CD4-positive, alpha-beta T cell treated with Interleukin-4 for 1 hour (primary cell): Measurements from ENCODE around the gene RACGAP1.

ENCODE experiments used
- DNase-seq, 2 donors: peaks; one replicate each; pipeline ENCODE4 v3.0.0-alpha.2; 2020 to 2022

Gene RACGAP1

DNA sequence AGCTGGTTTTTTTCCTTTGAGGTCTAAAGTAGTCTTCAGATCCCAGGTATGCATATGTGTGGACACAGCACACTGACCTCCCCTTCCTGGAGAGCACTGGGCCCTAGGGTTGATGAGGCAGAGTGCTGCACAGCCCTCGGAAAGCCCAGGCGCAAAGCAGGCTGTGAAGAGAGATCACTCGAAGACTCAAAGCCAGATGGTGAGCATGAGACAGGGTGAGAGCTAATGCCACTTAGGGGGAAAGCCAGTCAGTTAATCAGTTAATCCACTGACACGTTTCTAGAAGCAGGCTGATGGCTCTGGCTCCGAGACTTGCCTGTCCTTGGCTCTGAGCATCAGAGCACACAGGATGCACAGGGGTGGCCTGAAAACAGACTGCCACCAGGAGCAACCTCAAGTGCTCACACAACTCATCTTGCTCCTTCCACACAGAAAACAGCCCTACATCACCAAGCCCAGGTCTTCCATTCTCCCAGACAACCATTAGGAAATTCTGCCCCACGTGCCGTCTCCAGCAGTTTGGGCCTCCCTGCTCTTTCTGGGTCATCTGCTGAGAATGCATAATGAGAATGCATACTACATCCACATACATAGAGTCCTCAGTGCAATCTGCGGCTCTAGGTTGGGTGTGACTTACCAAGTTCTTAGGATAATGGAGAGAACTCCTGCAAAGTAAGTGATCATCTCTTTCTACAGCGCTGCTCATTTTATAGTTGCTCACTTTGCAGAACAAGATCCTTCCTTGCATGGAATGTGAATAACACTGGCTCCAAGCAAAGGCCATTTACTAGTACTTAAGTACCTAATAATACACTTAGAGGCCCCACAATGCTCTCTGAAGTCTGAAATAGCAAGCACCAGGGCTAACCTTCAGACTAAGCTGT lies 40.6 kb downstream of the RACGAP1 start:
- DNase-seq: no peak

DNA sequence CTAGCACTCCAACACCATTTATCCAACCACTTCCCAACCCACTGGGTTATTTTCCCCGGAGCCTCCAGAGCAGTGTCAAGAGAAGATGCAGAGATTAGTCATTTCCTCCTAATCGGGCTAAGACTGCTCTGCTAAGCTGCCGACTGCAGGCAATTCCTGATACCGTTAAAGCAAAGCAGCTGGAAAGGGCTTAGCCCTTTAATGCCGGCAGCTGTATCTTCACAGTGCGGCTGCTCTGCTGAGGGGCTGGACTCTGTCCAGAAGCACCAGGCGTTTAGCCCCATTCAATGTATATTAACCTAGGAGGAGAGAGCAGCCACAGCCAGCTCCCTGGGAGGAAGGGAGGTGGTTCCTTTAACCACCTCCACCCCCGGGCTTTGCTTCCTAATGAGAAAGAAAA lies 41.4 kb downstream of the RACGAP1 start:
- DNase-seq: no peak

DNA sequence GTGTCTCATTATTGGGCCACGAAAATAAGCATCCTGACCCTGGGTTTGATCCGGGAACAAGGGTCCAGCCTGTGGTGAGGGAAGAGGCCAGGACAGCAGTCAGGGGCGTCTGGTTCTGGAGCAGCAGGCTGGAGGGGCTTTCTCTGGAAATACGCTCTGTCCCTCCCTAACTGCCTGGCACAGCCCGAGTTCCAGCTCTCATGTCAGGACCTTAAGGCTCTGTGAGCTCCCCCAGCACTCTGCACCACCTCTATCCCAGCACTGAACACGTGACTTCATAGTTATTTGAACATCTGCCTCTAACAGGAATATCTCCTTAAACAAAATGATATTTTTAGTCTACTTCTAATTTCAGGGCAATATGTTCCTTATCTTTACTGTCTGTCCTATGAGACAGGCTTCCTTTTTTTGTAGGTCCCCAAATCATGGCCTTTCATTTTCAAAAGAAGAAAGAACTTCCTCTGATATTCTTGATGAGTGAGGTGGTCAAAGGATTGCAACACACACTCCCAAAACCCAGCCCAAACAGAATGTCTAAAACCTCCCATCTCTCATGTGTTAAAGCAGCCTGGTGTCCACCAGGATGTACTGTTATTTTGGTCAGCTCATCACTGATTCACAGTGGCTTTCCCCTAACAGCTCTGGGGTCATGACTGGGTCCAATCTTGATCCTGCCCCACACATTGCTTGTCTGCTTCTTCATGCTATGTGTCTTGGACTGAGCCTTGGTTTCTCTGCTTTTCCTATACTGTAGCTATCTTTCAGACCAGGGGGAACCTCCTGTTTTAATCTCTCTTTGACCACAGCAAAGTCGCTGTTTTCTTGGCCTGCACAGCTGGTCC lies 42.8 kb downstream of the RACGAP1 start:
- DNase-seq: no peak

DNA sequence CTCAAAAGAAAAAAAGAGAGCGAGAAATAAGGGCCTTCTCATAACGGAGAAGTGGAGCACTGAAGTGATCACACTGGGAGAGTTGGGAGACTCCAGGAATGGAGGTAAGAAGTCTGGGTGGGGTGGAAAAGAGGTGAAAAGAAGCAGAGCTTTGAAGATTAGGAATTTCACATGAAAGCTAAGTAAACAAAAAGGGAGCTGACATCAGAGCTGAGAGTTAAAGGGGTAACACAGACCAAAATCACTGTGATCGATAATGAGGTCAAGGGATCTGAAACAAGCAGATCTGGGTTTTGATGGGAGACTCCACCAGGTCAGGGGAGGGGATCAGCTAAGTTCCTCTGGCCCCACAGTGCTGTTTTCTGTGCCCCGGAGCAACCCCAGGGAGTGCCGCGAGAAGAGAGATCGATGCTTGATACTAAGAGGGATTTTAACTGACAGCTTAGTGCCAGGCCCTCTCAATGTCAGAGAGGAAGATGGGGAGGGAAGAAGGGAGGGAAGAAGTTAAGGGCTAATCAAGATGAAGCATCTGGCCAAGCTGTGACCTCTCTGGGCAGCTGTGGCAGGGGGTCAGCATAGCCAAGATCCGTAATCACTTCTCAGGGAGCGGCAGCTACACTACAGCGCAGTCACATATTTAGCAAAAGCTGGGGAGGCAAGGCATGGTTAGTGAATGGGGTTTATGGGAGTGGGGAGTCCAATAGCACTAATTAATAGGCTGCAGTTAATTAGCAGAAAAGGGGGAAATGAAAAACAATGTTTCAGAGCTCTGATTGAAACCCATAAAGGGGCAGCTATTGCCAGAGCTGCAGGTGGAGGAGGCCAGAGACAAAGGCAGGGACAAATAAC lies 44.6 kb downstream of the RACGAP1 start:
- no peak for DNase-seq

DNA sequence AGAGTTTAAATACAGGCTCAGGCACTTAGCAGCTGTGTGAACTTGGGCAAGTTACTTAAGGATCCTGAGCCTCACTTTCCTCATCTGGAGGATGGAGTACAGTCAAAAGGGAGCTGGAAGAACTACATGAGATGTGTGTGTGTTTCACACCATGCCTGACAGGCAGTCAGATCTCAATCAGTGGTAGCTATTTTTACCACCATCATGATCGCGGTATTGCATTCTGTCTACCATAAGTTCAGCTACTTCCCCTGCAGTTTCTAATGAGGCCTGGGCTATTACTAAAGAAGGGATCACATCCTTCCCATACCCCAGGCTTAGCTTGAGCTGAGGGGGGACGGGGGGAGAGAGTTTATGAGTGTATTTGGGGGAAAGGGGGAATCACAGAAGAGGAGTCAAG lies 45.5 kb downstream of the RACGAP1 start:
- DNase-seq: no peak

DNA sequence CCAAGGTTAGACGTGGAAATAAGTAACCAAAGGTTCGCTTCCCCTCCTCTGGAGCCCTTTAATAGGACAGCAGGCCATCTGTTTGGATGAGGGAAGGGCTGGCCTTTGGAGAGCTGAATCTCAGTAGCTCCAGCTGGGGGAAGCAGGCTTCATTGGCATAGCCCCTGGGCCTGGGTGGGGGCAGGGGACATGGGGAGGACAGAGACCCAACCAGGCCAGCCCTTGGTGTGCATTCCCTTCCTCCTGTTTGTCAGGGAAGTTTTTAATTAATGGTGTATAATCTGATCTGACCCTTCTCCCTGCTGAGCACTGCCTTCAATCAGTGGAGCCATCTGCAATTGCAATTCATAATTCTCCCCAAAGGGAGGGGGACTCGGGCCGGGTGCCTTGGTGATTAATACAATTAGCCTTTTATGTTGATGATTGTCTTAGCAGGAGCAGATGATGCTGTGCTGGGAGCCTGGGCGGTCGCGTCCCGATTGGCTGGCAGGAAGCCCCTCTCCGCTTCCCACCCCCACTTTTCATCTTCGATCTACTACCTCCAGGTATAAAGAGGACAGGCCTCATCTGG lies 46.2 kb downstream of the RACGAP1 start:
- no peak for DNase-seq

DNA sequence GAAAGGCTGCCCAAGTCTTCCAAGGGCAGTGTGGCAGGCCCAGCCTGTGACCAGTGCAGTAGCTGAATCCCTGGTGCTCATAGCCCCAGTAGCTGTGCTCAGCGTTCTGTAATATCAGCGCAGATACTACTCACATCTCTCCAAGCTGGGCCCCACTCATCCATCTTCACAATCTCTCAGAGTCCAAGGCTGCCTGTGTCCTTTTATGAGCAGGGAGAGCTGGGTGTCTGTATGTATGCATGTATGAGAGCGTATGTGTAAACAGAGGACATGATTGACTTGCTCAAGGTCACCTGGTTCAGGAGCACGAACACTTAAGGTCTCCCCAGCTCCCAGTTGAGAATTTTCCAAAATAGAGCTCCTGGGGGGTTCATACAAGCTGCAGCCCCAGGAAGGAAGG lies 47.2 kb downstream of the RACGAP1 start:
- no peak for DNase-seq

DNA sequence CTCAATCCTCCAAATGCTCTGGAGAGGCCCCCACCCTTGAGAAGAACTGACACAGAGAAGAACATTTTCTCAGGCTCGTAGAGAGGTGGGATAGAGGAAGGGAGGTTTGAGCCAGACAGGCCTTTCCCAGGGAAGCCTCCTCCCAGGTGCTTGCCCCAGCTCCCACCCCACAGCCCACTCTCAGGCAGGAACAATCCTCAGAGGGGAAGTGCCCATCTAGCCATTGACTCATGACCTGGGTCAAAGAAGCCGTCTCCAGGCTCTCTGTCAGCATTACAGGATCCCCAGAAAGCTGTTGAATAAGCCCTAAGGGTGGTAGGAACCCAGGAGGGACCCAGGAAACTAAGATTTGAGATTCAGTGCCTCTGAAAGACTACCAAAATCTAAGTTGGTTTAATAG lies 48.7 kb downstream of the RACGAP1 start:
- no peak for DNase-seq

DNA sequence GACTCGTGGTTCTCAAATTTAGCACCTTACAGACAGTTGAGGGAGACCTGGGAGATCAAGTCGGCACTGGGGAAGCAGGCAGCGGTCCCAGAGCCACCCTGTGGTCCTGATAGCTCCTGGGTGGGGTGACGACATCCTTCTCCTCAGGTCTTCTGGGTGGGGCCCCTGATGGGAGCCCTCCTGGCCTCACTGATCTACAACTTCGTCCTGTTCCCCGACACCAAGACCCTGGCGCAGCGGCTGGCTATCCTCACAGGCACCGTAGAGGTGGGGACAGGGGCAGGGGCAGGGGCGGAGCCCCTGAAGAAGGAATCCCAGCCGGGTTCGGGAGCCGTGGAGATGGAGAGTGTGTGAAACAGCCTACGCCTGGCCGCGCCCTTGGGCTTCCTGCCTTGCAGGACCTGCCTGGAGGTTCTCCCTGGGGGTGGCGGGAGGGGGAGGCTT lies 50.0 kb downstream of the RACGAP1 start:
- no peak for DNase-seq

DNA sequence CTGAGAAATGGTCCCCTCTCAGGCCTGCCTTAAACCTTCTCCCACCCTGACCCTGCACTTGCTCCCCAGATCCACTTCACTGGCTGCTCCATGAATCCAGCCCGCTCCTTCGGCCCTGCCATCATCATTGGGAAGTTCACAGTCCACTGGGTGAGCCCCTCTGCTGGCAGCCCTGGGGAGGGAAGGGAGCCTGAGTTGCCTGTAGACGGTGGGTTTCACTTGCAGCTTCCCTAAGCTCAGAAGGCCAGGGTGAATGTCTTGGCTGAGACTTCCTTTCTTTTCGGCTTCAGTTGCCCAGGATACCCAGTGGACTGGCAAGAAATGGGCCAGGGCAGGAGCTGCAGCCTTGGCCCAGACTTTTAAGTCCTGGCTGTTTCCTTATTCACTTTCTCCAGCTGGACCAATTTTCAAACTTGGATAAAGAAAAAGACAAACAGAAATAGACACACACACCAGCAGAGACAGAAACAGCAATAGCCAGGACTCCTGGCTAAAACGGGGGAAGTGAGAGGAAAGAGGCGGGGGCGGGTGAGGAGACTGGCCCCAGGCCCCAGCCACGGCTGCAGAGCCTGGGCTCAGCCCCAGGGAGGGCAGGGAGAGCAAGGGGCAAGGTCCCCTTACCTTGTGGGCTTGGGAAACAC lies 50.5 kb downstream of the RACGAP1 start:
- DNase-seq: no peak

DNA sequence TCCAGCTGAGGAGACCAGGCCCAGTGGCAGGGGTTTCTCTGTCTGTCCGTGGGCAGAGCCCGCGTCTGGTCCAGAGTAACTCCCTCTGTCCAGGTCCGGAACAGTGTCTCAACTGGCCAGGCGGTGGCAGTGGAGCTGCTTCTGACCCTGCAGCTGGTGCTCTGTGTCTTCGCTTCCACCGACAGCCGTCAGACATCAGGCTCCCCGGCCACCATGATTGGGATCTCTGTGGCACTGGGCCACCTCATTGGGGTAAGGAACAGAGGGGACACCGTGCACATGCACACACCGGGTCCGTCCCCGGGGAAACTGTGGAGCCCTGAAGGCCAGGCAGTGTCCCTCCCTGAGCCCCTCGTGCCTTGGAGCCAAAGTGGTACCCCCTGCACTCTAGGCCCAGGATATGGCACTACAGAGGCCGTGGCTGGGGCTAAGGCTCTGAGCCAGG lies 51.0 kb downstream of the RACGAP1 start:
- no peak for DNase-seq

DNA sequence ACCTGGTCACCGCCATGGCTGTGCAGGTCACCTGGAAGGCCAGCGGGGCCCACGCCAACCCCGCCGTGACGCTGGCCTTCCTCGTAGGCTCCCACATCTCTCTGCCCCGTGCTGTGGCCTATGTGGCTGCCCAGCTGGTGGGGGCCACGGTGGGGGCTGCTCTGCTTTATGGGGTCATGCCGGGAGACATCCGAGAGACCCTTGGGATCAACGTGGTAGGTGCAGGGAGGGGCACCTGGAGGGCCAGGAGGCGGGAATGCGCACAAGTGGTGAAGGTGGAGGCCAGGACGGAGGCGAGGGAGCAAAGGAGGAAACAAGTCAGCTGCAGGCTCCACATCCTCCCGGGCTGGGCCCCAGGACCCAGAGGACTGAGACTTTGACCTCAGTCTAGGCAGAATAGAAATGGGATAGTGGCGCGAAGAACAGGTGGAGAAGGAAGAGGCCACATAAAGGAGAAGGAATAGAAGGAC lies 51.9 kb downstream of the RACGAP1 start:
- no peak for DNase-seq

DNA sequence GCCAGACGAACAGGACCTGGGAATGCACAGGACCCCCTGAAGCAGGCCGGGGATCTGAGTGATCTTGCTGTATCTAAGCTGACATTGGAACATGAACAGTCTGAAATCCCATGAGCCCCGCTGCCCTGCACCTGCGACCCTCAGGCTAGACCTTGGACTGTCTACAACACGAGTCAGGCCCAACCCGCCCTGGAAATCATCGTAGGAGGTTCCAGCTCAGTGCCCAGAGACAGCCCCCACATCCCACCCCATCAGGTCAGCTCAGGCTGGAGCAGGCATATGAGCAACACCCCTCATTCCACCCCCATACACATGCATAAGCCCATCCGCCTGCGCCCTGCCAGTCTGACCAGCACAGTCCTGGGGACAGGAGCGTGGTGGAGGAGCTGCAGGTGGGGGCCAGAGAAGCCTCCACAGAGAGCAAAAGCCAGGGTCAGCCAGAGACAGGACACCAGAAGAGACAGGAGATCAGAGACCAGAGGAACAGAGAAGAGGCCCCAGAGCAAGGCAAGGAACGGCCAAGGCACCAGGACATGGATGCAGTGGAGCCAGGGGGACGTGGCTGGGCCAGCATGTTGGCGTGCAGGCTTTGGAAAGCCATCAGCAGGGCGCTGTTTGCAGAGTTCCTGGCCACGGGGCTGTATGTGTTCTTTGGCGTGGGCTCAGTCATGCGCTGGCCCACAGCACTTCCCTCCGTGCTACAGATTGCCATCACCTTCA lies 52.5 kb downstream of the RACGAP1 start, which contains the start of gene AQP6:
TSS of gene AQP6 (plus strand) at position 307 of the 720 bp plus-strand sequence. CDS start at position 534, 227 bp downstream.
- DNase-seq: no peak

DNA sequence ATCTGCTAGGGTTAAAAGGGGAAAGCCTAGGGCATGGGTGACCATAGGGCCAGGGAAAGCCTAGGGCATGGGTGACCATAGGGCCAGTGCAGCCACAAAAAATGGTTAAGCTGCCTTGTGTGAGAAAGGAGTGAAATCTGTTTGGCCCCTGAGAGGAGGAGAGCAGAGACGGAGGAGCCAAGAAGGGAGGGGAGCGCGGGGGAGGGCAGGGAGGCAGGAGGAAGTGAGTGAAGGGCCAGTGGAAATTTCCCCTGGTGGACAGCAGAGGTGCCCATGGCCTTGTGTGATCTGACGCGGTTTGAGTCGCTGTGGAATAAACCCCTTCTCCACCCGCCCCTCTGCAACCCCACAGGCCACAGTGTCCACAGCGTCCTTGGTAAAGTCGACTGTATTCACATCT lies 53.2 kb downstream of the RACGAP1 start:
- DNase-seq: no peak

DNA sequence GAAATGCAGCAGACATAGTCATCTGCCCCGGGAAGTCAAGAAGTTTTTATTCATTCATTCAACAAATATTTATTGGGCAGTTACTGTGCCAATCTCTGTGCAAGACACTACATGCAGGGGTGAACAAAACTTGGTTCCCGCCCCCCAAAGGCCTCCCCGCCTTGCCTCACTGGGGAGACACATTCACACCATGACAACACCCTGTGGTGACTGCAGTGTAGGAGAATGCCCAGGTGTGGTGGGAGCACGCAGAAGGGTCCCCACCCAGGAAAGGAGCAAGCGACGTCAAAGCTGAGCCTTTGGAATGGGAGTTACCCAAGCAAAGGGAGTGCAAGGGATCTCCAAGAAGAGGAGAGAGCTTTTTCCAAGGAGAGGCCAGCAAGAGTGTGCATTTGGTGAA lies 54.2 kb downstream of the RACGAP1 start:
- DNase-seq: no peak

DNA sequence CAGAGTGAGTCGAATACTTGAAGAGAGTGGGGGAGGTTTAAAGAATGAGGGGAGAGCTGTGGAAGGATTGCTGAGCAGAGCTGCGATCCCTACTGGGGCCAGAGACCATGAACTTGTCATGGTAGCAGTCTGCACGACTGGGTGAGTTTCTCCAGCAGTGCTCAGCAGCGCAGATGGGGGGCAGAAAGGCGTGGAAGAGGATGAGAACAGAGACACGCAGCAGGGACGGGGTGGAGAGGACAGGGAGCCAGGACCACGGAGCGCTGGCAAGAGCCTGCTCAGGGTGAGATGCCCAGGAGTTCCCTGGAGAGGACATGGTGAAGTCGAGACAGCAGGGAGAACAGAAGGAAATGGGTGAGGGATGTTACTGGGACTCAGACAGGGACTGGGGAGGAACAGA lies 54.6 kb downstream of the RACGAP1 start:
- DNase-seq: no peak

DNA sequence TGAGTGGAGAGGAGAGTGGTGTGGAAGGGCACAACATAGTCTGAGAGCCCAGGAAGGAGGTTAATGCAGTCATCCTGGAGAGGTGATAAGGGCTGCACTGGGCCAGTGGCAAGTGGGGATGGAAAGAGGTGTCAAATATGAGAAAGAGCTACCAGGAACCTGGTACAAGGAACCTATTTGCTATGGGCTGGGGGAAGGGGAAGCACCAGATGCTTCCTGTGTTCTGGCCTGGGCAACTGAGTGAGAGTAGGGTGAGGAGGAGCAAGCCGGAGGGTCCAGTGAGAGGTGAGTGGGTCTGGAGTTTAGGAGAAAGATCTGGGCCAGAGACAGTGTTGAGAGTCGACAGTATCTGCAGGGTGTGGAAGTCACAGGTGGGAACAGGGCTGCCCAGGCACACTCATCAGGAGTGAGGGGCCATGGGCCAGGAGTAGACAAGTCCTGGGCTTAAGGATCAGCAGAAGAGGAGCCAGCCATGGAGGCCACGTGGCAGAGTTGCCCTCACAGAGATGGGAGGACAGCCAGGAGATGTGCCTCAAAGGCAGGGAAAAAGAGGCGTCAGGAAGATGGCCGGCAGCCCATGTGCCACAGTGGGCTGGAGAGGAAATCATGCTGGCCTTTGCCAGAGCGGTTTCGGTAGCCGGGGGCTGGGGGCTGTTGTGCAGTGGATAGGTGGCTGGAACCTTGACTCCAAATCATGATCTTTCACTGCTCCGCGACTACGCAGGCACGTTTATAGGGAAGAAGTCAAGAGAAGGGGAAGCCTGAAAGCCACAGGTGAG lies 55.5 kb downstream of the RACGAP1 start:
- DNase-seq: no peak

DNA sequence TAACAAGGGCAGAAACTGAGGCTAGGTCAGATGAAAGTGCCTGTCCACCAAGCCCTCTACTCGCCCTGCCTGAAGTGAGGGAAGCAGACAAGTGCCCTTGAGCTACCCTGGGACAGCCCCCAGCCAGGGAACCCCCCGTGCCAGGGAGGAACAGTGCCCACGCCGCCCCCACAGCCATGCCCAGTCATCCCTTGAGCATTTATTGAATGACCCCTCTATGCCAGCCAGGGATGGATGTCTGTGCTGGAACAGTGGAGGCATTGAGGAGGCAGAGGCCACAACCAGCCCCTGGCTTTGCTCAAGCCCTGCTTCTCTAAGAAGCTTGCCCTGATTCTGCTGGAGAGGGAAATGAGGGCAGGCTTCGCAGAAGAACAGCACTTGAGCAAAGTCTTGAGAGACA lies 56.3 kb downstream of the RACGAP1 start:
- no peak for DNase-seq

DNA sequence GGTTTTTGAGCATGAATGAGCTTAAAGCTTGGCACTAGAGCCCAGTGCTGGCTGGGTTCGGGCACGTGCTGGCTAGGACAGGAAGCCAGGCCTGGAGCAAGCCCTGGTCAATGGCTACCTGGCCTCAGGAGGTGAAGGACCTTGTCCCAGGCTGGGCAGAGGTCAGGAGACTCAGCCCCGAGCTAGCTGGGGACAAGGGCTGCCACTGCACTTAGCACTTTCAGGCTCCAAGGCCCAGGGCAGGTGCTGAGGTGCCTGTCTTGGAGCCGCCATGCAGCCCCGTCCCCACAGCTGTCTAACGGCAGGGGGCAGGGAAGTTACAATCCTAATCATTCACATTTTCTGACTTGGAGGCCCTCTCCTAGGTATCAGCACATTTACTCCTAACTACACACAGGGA lies 56.8 kb downstream of the RACGAP1 start:
- no peak for DNase-seq

DNA sequence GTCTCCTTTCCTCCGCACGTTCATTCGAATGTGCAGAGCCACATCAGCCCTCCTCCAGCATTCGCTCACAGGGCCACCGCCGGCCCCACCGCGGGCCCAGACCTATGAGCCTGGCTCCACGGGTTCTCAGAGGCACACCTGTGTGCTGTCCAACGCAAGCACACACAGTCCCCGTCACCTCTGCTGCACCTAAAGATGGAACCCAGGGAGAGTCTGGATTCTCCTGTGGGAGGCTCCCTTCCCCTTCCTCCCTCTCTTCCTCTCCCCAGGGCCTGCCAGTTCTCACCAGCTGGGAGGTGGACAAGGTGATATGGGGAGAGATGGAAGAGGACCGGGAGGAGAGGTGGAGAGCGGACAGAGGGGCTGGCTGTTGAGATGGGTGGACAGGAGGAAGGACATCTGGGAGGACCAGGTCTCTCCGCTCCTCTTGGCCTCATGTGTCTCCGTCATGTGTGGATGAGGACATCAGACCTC lies 57.5 kb downstream of the RACGAP1 start:
- no peak for DNase-seq
